A549 (cell line): ENCODE measurements around the gene HMHB1.

ENCODE experiments used
- CBX8 ChIP-seq: fragments of 200-600 bp; sonication (generic); IDR thresholded peaks from 2 replicates; pipeline ENCODE4 v1.6.1; 2016
- CEBPB ChIP-seq, 2 experiments: fragments of >200 bp in 1 of 2; sonication (Bioruptor Twin) in 1 of 2; formaldehyde crosslinking in 1 of 2; IDR thresholded peaks; 2 replicates each; pipeline ENCODE4 v1.6.1; 2012 to 2016
- CHD4 ChIP-seq: fragments of 200-600 bp; sonication (generic); IDR thresholded peaks from 2 replicates; pipeline ENCODE4 v1.6.1; 2016; ENCODE audit warnings: antibody characterized with exemption, mild to moderate bottlenecking, borderline replicate concordance
- CTCF ChIP-seq: fragments of >200 bp; sonication (Bioruptor Twin); formaldehyde crosslinking; IDR thresholded peaks from 3 replicates; pipeline ENCODE4 v1.5.1; 2016
- ELK1 ChIP-seq: fragments of 150-350 bp; IDR thresholded peaks from 2 replicates; pipeline ENCODE4 v1.6.1; 2014; ENCODE audit warnings: low read depth, mild to moderate bottlenecking, low read length
- HEYL ChIP-seq: fragments of 250-450 bp; sonication (Bioruptor Pico); IDR thresholded peaks from 2 replicates; pipeline ENCODE4 v1.8.0; 2021; ENCODE audit warnings: mild to moderate bottlenecking, moderate library complexity
- HMGXB4 ChIP-seq: fragments of 250-450 bp; sonication (Bioruptor Pico); IDR thresholded peaks from 2 replicates; pipeline ENCODE4 v1.5.0; 2021; ENCODE audit warnings: mild to moderate bottlenecking, moderate library complexity, borderline replicate concordance
- MAZ ChIP-seq: fragments of 150-350 bp; IDR thresholded peaks from 2 replicates; pipeline ENCODE4 v1.6.1; 2014; ENCODE audit warnings: antibody characterized with exemption, low read depth, low read length, borderline replicate concordance
- NFE2L2 ChIP-seq: fragments of 150-350 bp; conservative IDR thresholded peaks from 2 replicates; pipeline ENCODE4 v1.6.1; 2014; ENCODE audit warnings: low read length
- POLR2A ChIP-seq: IDR thresholded peaks from 2 replicates; pipeline ENCODE4 v1.6.1; 2012; ENCODE audit warnings: mild to moderate bottlenecking, low read length
- RAD21 ChIP-seq, 2 experiments: fragments of >200 bp in 1 of 2; sonication (Bioruptor Twin) in 1 of 2; formaldehyde crosslinking in 1 of 2; IDR thresholded peaks in 1 of 2; conservative IDR thresholded peaks in 1 of 2; 2 replicates in 1 of 2; 3 replicates in 1 of 2; pipeline ENCODE4 v1.6.1; 2012 to 2018; ENCODE audit warnings: inconsistent platforms in 1 of 2
- REST ChIP-seq: fragments of 200-600 bp; sonication (generic); IDR thresholded peaks from 2 replicates; pipeline ENCODE4 v1.6.1; 2016; ENCODE audit warnings: antibody characterized with exemption, mild to moderate bottlenecking, moderate library complexity
- USF2 ChIP-seq: fragments of 450-650 bp; IDR thresholded peaks from 2 replicates; pipeline ENCODE4 v1.6.1; 2014; ENCODE audit warnings: antibody characterized with exemption
- ZNF302 ChIP-seq: fragments of 250-450 bp; sonication (Bioruptor Pico); IDR thresholded peaks from 2 replicates; pipeline ENCODE4 v1.9.0; 2021; ENCODE audit warnings: inconsistent platforms, mild to moderate bottlenecking, moderate library complexity

- no peak for TF ChIP-seq ELK1
- no peak for TF ChIP-seq MAZ
- no peak for TF ChIP-seq CTCF
- no peak for TF ChIP-seq CEBPB (IDR thresholded peaks at IDR 0.05)
- no peak for TF ChIP-seq HMGXB4 (CRISPR knock-in tag)
- TF ChIP-seq RAD21 (conservative IDR thresholded peaks at IDR 0.05 in 1 of 2, IDR thresholded peaks at IDR 0.05 in 1 of 2), result no peak
- TF ChIP-seq CBX8, result no peak
- TF ChIP-seq CHD4, result no peak
- no peak for TF ChIP-seq POLR2A
- no peak for TF ChIP-seq USF2
- TF ChIP-seq HEYL (CRISPR knock-in tag), result no peak
- no peak for TF ChIP-seq NFE2L2
- no peak for TF ChIP-seq REST
- no peak for TF ChIP-seq ZNF302 (CRISPR knock-in tag)
Observed at GRCh38 chr5:143851383-143851782, 39.4 kb downstream of the HMHB1 start.
